H7 (cell line): Measurements from ENCODE around the gene AKAP8L. TPM values are rescaled to one million over a fixed set of nuclear protein-coding genes. Genes with fewer than 3 reads are reported as not detected.
A peak's percentile ranks its signal among the peaks of the same experiment; 100 is the strongest.
"Not testable (repeated sequence)": the region's sequence is repeated elsewhere in the genome, so short reads cannot be mapped to it uniquely, and the experiment has no call there.

Source experiments
- DNase-seq: peaks from one replicate; pipeline ENCODE4 v3.0.0; 2012
- H3K27me3 ChIP-seq: 2 replicates; pipeline ENCODE4 v1.6.0; 2011; ENCODE audit warnings: mild to moderate bottlenecking, low read length; ENCODE audit not compliant: control insufficient read depth, insufficient read depth
- H3K36me3 ChIP-seq: replicated peaks from 2 replicates; pipeline ENCODE4 v1.5.1; 2011; ENCODE audit warnings: low read length; ENCODE audit not compliant: control insufficient read depth, insufficient read depth
- H3K4me3 ChIP-seq: 2 replicates; pipeline ENCODE4 v1.5.1; 2011; ENCODE audit warnings: low read depth, mild to moderate bottlenecking, control low read depth, low read length, moderate library complexity; ENCODE audit not compliant: insufficient read depth
- total RNA-seq: library from RNA; depleted of rRNA; stranded (reverse); fragments of >200 nt; shearing (Covaris generic); gene quantifications from 2 replicates; pipeline ENCODE4 v1.2.3, GENCODE V29; 2014

The AKAP8L gene
- total RNA-seq, 1 experiment from 2014 or later: 115 TPM

- no peaks in the 10 kb centered on the region for H3K27me3 ChIP-seq
- no peak for DNase-seq
- H3K36me3 ChIP-seq: peaks cover 18% of the 10 kb centered on the region
- no peak overlapping the region for H3K4me3 ChIP-seq
Observed at GRCh38 chr19:15374796-15375440, 43.9 kb downstream of the AKAP8L start.

GRCh38 chr19:15374105-15374651 is 44.6 kb downstream of the AKAP8L start:
- DNase-seq: no peak
- Histone ChIP-seq H3K36me3 (peaks cover 20% of the 10 kb centered on the region), H3K4me3 (no peak overlapping the region), H3K27me3 (no peaks in the 10 kb centered on the region)

GRCh38 chr19:15373644-15374043 is 45.1 kb downstream of the AKAP8L start:
- H3K27me3 ChIP-seq: no peaks in the 10 kb centered on the region
- H3K4me3 ChIP-seq: no peak overlapping the region
- DNase-seq: no peak
- H3K36me3 ChIP-seq: peaks cover 20% of the 10 kb centered on the region

- Histone ChIP-seq H3K4me3 (no peak overlapping the region), H3K27me3 (no peaks in the 10 kb centered on the region), H3K36me3 (peaks cover 26% of the 10 kb centered on the region)
- peak; percentile 59 for DNase-seq
Observed at GRCh38 chr19:15372891-15373301, 45.9 kb downstream of the AKAP8L start.

- DNase-seq: no peak
- peaks cover 30% of the 10 kb centered on the region for H3K36me3 ChIP-seq
- no peaks in the 10 kb centered on the region for H3K27me3 ChIP-seq
- no peak overlapping the region for H3K4me3 ChIP-seq
Observed at GRCh38 chr19:15372470-15372869, 46.3 kb downstream of the AKAP8L start.

GRCh38 chr19:15371786-15372380 is 46.9 kb downstream of the AKAP8L start:
- no peak overlapping the region for H3K4me3 ChIP-seq
- peaks cover 31% of the 10 kb centered on the region for H3K36me3 ChIP-seq
- no peaks in the 10 kb centered on the region for H3K27me3 ChIP-seq
- no peak for DNase-seq

- Histone ChIP-seq H3K4me3 (no peak overlapping the region), H3K27me3 (no peaks in the 10 kb centered on the region), H3K36me3 (peaks cover 31% of the 10 kb centered on the region)
- no peak for DNase-seq
Observed at GRCh38 chr19:15371119-15371518, 47.7 kb downstream of the AKAP8L start.

GRCh38 chr19:15369594-15369891 is 49.2 kb downstream of the AKAP8L start:
- peaks cover 42% of the 10 kb centered on the region for H3K36me3 ChIP-seq
- H3K4me3 ChIP-seq: no peak overlapping the region
- DNase-seq: no peak
- no peaks in the 10 kb centered on the region for H3K27me3 ChIP-seq

GRCh38 chr19:15368798-15369593 is 49.8 kb downstream of the AKAP8L start:
- no peak overlapping the region for H3K4me3 ChIP-seq
- no peaks in the 10 kb centered on the region for H3K27me3 ChIP-seq
- no peak for DNase-seq
- peaks cover 42% of the 10 kb centered on the region for H3K36me3 ChIP-seq

- no peak for DNase-seq
- Histone ChIP-seq H3K36me3 (peaks cover 42% of the 10 kb centered on the region), H3K4me3 (no peak overlapping the region), H3K27me3 (no peaks in the 10 kb centered on the region)
Observed at GRCh38 chr19:15368051-15368632, 50.6 kb downstream of the AKAP8L start.

GRCh38 chr19:15367439-15367838 is 51.3 kb downstream of the AKAP8L start:
- Histone ChIP-seq H3K4me3 (no peak overlapping the region), H3K36me3 (peaks cover 42% of the 10 kb centered on the region), H3K27me3 (no peaks in the 10 kb centered on the region)
- no peak for DNase-seq

- no peaks in the 10 kb centered on the region for H3K27me3 ChIP-seq
- DNase-seq: no peak
- peaks cover 44% of the 10 kb centered on the region for H3K36me3 ChIP-seq
- H3K4me3 ChIP-seq: no peak overlapping the region
Observed at GRCh38 chr19:15365264-15365663, 53.5 kb downstream of the AKAP8L start.

- peaks cover 47% of the 10 kb centered on the region for H3K36me3 ChIP-seq
- not testable (repeated sequence) for DNase-seq, H3K4me3 ChIP-seq, H3K27me3 ChIP-seq
Observed at GRCh38 chr19:15363791-15364190, 55.0 kb downstream of the AKAP8L start.

- not testable (repeated sequence) for DNase-seq, H3K4me3 ChIP-seq, H3K27me3 ChIP-seq
- H3K36me3 ChIP-seq: peaks cover 48% of the 10 kb centered on the region
Observed at GRCh38 chr19:15363048-15363447, 55.7 kb downstream of the AKAP8L start.
